HepG2 (cell line): Measurements from ENCODE around the gene SLC35F6. TPM values are rescaled to one million over a fixed set of nuclear protein-coding genes. Genes with fewer than 3 reads are reported as not detected.

Source experiments
- BCL3 ChIP-seq: sonication (generic); formaldehyde crosslinking; IDR thresholded peaks from 2 replicates; pipeline ENCODE4 v1.5.1; 2020; ENCODE audit warnings: mild to moderate bottlenecking, missing genetic modification reagents, moderate library complexity
- CEBPG ChIP-seq: IDR thresholded peaks from 2 replicates; pipeline ENCODE4 v1.6.1; 2016
- FOXA1 ChIP-seq, 2 experiments: fragments of 450-650 bp in 1 of 2; sonication (generic) in 1 of 2; formaldehyde crosslinking in 1 of 2; IDR thresholded peaks; 2 replicates each; pipeline versions ENCODE4 v1.4.0 to v1.6.1; 2016 to 2020; ENCODE audit warnings: missing genetic modification reagents in 1 of 2
- FOXA3 ChIP-seq: IDR thresholded peaks from 2 replicates; pipeline ENCODE4 v1.6.1; 2016; ENCODE audit warnings: missing genetic modification reagents, missing compliant biosample characterization
- JUND ChIP-seq: sonication (generic); formaldehyde crosslinking; IDR thresholded peaks from 2 replicates; pipeline ENCODE4 v1.8.0; 2022; ENCODE audit warnings: mild to moderate bottlenecking, missing genetic modification reagents
- KLF9 ChIP-seq: IDR thresholded peaks from 2 replicates; pipeline ENCODE4 v1.6.1; 2016; ENCODE audit warnings: low read depth
- PRDM10 ChIP-seq: sonication (generic); formaldehyde crosslinking; IDR thresholded peaks from 2 replicates; pipeline ENCODE4 v1.4.0; 2020; ENCODE audit warnings: low read depth, missing genetic modification reagents
- SPEN ChIP-seq: sonication (generic); formaldehyde crosslinking; IDR thresholded peaks from 2 replicates; pipeline ENCODE4 v1.5.1; 2020; ENCODE audit warnings: low read depth, mild to moderate bottlenecking, missing genetic modification reagents
- SRSF9 ChIP-seq: fragments of 200-400 bp; formaldehyde crosslinking; IDR thresholded peaks from 2 replicates; pipeline ENCODE4 v1.6.1; 2018; ENCODE audit warnings: borderline replicate concordance, mild to moderate bottlenecking, low read depth, low read length; ENCODE audit not compliant: insufficient read depth, poor library complexity, severe bottlenecking
- ZBTB33 ChIP-seq: sonication (generic); formaldehyde crosslinking; IDR thresholded peaks from 2 replicates; pipeline ENCODE4 v1.4.0; 2020; ENCODE audit warnings: missing genetic modification reagents
- ZFP91 ChIP-seq: sonication (generic); formaldehyde crosslinking; IDR thresholded peaks from 2 replicates; pipeline ENCODE4 v1.9.0; 2022; ENCODE audit warnings: missing genetic modification reagents, mild to moderate bottlenecking, borderline replicate concordance
- ZNF256 ChIP-seq: sonication (generic); formaldehyde crosslinking; conservative IDR thresholded peaks from 2 replicates; pipeline ENCODE4 v1.4.0; 2020; ENCODE audit warnings: missing genetic modification reagents
- ZNF3 ChIP-seq: IDR thresholded peaks from 2 replicates; pipeline ENCODE4 v1.7.0; 2017; ENCODE audit warnings: inconsistent platforms
- ZNF33B ChIP-seq: sonication (generic); formaldehyde crosslinking; IDR thresholded peaks from 2 replicates; pipeline ENCODE4 v1.5.1; 2020; ENCODE audit warnings: mild to moderate bottlenecking, missing genetic modification reagents
- ZNF383 ChIP-seq: sonication (generic); formaldehyde crosslinking; IDR thresholded peaks from 2 replicates; pipeline ENCODE4 v1.4.0; 2020; ENCODE audit warnings: missing genetic modification reagents, mild to moderate bottlenecking, borderline replicate concordance
- ZNF446 ChIP-seq: sonication (generic); formaldehyde crosslinking; IDR thresholded peaks from 2 replicates; pipeline ENCODE4 v1.5.0; 2020; ENCODE audit warnings: mild to moderate bottlenecking, missing genetic modification reagents
- ZNF773 ChIP-seq: sonication (generic); formaldehyde crosslinking; IDR thresholded peaks from 2 replicates; pipeline ENCODE4 v1.4.0; 2020; ENCODE audit warnings: missing genetic modification reagents, borderline replicate concordance
- ZNF883 ChIP-seq: sonication (generic); formaldehyde crosslinking; IDR thresholded peaks from 2 replicates; pipeline ENCODE4 v1.5.1; 2020; ENCODE audit warnings: mild to moderate bottlenecking, missing genetic modification reagents; ENCODE audit errors: not compliant biosample characterization
- ZSCAN20 ChIP-seq: sonication (generic); formaldehyde crosslinking; IDR thresholded peaks from 2 replicates; pipeline ENCODE4 v1.4.0; 2020; ENCODE audit warnings: missing genetic modification reagents, mild to moderate bottlenecking, borderline replicate concordance
- polyA plus RNA-seq, 8 experiments: library from polyadenylated mRNA; depleted of rRNA in 3 of 8; stranded (reverse) in 7 of 8; unstranded in 1 of 8; fragments of >200 nt; fragmentation: Illumina TruSeq in 4 of 8; extraction: Trizol in 4 of 8; gene quantifications; 2 replicates each; pipeline versions ENCODE4 v1.2.1 to v1.2.3, GENCODE V29; 2011 to 2016; ENCODE audit warnings: low read depth in 4 of 8, missing spikeins in 1 of 8, mixed read lengths in 1 of 8; ENCODE audit not compliant: insufficient read depth in 1 of 8
- total RNA-seq, 5 experiments: library from RNA; depleted of rRNA; stranded (reverse); fragments of >200 nt; fragmentation: Illumina TruSeq; extraction: Trizol; gene quantifications; 2 replicates each; pipeline ENCODE4 v1.2.3, GENCODE V29; 2016; ENCODE audit warnings: low read depth in 1 of 5

Gene SLC35F6
- total and polyA plus RNA-seq, 2 of the 13 experiments (the other 11 are each of a cell fraction or from before 2014, with no cell fraction given), result 15.2 to 21.2 TPM

- TF ChIP-seq SPEN, result peak; percentile 44; the same call in 1 of the 2 replicates
- TF ChIP-seq BCL3, result 0 out of 2 replicates have a peak, but pooled peaks have one; percentile 47
- TF ChIP-seq ZSCAN20 (CRISPR knock-in tag), result 0 out of 2 replicates have a peak, but pooled peaks have one; percentile 47
- no peak for TF ChIP-seq ZFP91 (CRISPR knock-in tag)
- TF ChIP-seq ZNF883 (CRISPR knock-in tag), result peak; percentile 27
- peak; percentile 65 for TF ChIP-seq PRDM10 (CRISPR knock-in tag)
- 0 out of 2 replicates have a peak, but pooled peaks have one; percentile 17 for TF ChIP-seq FOXA3 (CRISPR knock-in tag)
- TF ChIP-seq CEBPG, result no peak
- TF ChIP-seq FOXA1 (IDR thresholded peaks at IDR 0.05), result no peak
- no peak for TF ChIP-seq FOXA1 (CRISPR knock-in tag; IDR thresholded peaks at IDR 0.05)
- TF ChIP-seq ZNF256 (CRISPR knock-in tag), result no peak
- TF ChIP-seq JUND (CRISPR knock-in tag), result no peak
- TF ChIP-seq ZNF383 (CRISPR knock-in tag), result no peak
- TF ChIP-seq ZNF773 (CRISPR knock-in tag), result no peak
- no peak for TF ChIP-seq ZNF446 (CRISPR knock-in tag)
- TF ChIP-seq ZNF3, result peak; percentile 26; the same call in 1 of the 2 replicates
- TF ChIP-seq ZBTB33 (CRISPR knock-in tag), result 0 out of 2 replicates have a peak, but pooled peaks have one; percentile 26
- no peak for TF ChIP-seq SRSF9
- 0 out of 2 replicates have a peak, but pooled peaks have one; percentile 57 for TF ChIP-seq ZNF33B
- no peak for TF ChIP-seq KLF9 (CRISPR knock-in tag)
Measured at GRCh38 chr2:26745609-26746327, 18.3 kb upstream of the SLC35F6 start (continued).
